H9 (cell line): ENCODE data around the gene CUL2. TPM values are rescaled to one million over a fixed set of nuclear protein-coding genes. Genes with fewer than 3 reads are reported as not detected.

Experiments used
- DNase-seq: peaks from one replicate; pipeline ENCODE4 v3.0.0-alpha.2; 2017
- H2AFZ ChIP-seq: one replicate; pipeline ENCODE4 v1.6.1; 2013; ENCODE audit warnings: mild to moderate bottlenecking, low read length, control low read depth, moderate library complexity
- H2AK5ac ChIP-seq: 2 replicates; pipeline ENCODE4 v1.6.1; 2013; ENCODE audit warnings: low read length, control low read depth, mixed read lengths; ENCODE audit not compliant: insufficient read length
- H2BK120ac ChIP-seq: one replicate; pipeline ENCODE4 v1.6.1; 2013; ENCODE audit warnings: low read depth, mild to moderate bottlenecking, low read length, control low read depth, inconsistent platforms; ENCODE audit not compliant: poor library complexity, severe bottlenecking
- H2BK12ac ChIP-seq: 2 replicates; pipeline ENCODE4 v1.6.1; 2013; ENCODE audit warnings: low read length, control low read depth, mixed read lengths, low read depth; ENCODE audit not compliant: insufficient read length
- H2BK15ac ChIP-seq: 2 replicates; pipeline ENCODE4 v1.6.1; 2013; ENCODE audit warnings: low read depth, low read length, control low read depth
- H2BK20ac ChIP-seq: one replicate; pipeline ENCODE4 v1.6.1; 2013; ENCODE audit warnings: low read depth, mild to moderate bottlenecking, low read length, control low read depth, inconsistent platforms; ENCODE audit not compliant: poor library complexity, severe bottlenecking
- H2BK5ac ChIP-seq: 2 replicates; pipeline ENCODE4 v1.6.1; 2013; ENCODE audit warnings: low read length, control low read depth, mixed read lengths; ENCODE audit not compliant: insufficient read length
- H3K14ac ChIP-seq: 2 replicates; pipeline ENCODE4 v1.6.1; 2013; ENCODE audit warnings: low read length, control low read depth; ENCODE audit not compliant: insufficient read depth
- H3K18ac ChIP-seq: 2 replicates; pipeline ENCODE4 v1.6.1; 2013; ENCODE audit warnings: low read depth, mild to moderate bottlenecking, mixed read lengths, low read length, control low read depth; ENCODE audit not compliant: insufficient read length
- H3K23ac ChIP-seq: 2 replicates; pipeline ENCODE4 v1.6.1; 2013; ENCODE audit warnings: low read length, control low read depth, mixed read lengths, low read depth; ENCODE audit not compliant: insufficient read length
- H3K23me2 ChIP-seq: 2 replicates; pipeline ENCODE4 v1.6.1; 2013; ENCODE audit warnings: low read depth, mild to moderate bottlenecking, mixed read lengths, low read length, control low read depth; ENCODE audit not compliant: insufficient read length, poor library complexity, severe bottlenecking
- H3K27ac ChIP-seq: 2 replicates; pipeline ENCODE4 v1.5.1; 2013; ENCODE audit warnings: low read length, control low read depth, mixed read lengths, low read depth; ENCODE audit not compliant: insufficient read length
- H3K27me3 ChIP-seq: 2 replicates; pipeline ENCODE4 v1.6.1; 2013; ENCODE audit warnings: low read length, control low read depth, inconsistent platforms; ENCODE audit not compliant: insufficient read depth
- H3K4ac ChIP-seq: 2 replicates; pipeline ENCODE4 v1.6.1; 2013; ENCODE audit warnings: low read depth, mild to moderate bottlenecking, control low read depth, inconsistent platforms, low read length, moderate library complexity
- H3K4me1 ChIP-seq: 2 replicates; pipeline ENCODE4 v1.6.1; 2013; ENCODE audit warnings: low read length, control low read depth, inconsistent platforms; ENCODE audit not compliant: insufficient read depth
- H3K4me2 ChIP-seq: 2 replicates; pipeline ENCODE4 v1.6.1; 2013; ENCODE audit warnings: low read length, control low read depth, mixed read lengths; ENCODE audit not compliant: insufficient read length, insufficient read depth
- H3K56ac ChIP-seq: 2 replicates; pipeline ENCODE4 v1.6.1; 2013; ENCODE audit warnings: low read depth, mild to moderate bottlenecking, mixed read lengths, low read length, control low read depth; ENCODE audit not compliant: insufficient read length
- H3K79me1 ChIP-seq: 2 replicates; pipeline ENCODE4 v1.6.1; 2013; ENCODE audit warnings: low read depth, mild to moderate bottlenecking, moderate library complexity, low read length, control low read depth, inconsistent platforms; ENCODE audit not compliant: insufficient read depth, poor library complexity, severe bottlenecking
- H3K79me2 ChIP-seq: 2 replicates; pipeline ENCODE4 v1.6.1; 2013; ENCODE audit warnings: low read length, control low read depth, inconsistent platforms; ENCODE audit not compliant: insufficient read depth
- H3K9ac ChIP-seq: 2 replicates; pipeline ENCODE4 v1.6.1; 2013; ENCODE audit warnings: low read length, control low read depth, mixed read lengths; ENCODE audit not compliant: insufficient read length; ENCODE audit errors: extremely low read depth
- H3K9me3 ChIP-seq: one replicate; pipeline ENCODE4 v1.6.1; 2013; ENCODE audit warnings: low read depth, low read length, inconsistent platforms; ENCODE audit not compliant: control insufficient read depth
- H3T11ph ChIP-seq: one replicate; pipeline ENCODE4 v1.6.1; 2013; ENCODE audit warnings: mild to moderate bottlenecking, low read length, control low read depth, inconsistent platforms
- H4K20me1 ChIP-seq: one replicate; pipeline ENCODE4 v1.6.1; 2013; ENCODE audit not compliant: control insufficient read depth, insufficient read length, insufficient read depth
- H4K5ac ChIP-seq: 2 replicates; pipeline ENCODE4 v1.6.1; 2013; ENCODE audit warnings: low read depth, mild to moderate bottlenecking, mixed read lengths, low read length, control low read depth; ENCODE audit not compliant: insufficient read length
- H4K8ac ChIP-seq: replicated peaks from 2 replicates; pipeline ENCODE4 v1.6.1; 2013; ENCODE audit warnings: low read length, control low read depth, mixed read lengths, low read depth; ENCODE audit not compliant: insufficient read length
- H4K91ac ChIP-seq: 2 replicates; pipeline ENCODE4 v1.6.1; 2013; ENCODE audit warnings: low read depth, mild to moderate bottlenecking, moderate library complexity, mixed read lengths, low read length, control low read depth; ENCODE audit not compliant: insufficient read length
- H3K27ac Mint-ChIP-seq, 3 experiments: 2 replicates in 2 of 3; 3 replicates in 1 of 3; pipeline ENCODE4 v1.8.0; 2020 to 2021; ENCODE audit warnings: mixed read lengths in 3 of 3, mild to moderate bottlenecking in 1 of 3, moderate library complexity in 1 of 3
- H3K27me3 Mint-ChIP-seq: 2 replicates; pipeline ENCODE4 v1.8.0; 2021; ENCODE audit warnings: low read depth, mild to moderate bottlenecking, moderate library complexity, mixed read lengths
- H3K36me3 Mint-ChIP-seq, 3 experiments: 2 replicates in 2 of 3; 3 replicates in 1 of 3; pipeline ENCODE4 v1.8.0; 2020 to 2021; ENCODE audit warnings: low read depth in 3 of 3, mixed read lengths in 3 of 3; ENCODE audit not compliant: insufficient read depth in 1 of 3
- H3K4me1 Mint-ChIP-seq, 2 experiments: 2 replicates each; pipeline ENCODE4 v1.8.0; 2020; ENCODE audit warnings: mixed read lengths in 2 of 2
- H3K4me3 Mint-ChIP-seq, 2 experiments: 2 replicates in 1 of 2; 3 replicates in 1 of 2; pipeline ENCODE4 v1.8.0; 2020 to 2021; ENCODE audit warnings: mild to moderate bottlenecking in 2 of 2, mixed read lengths in 2 of 2, moderate library complexity in 1 of 2
- H3K9me3 Mint-ChIP-seq, 2 experiments: 2 replicates in 1 of 2; 3 replicates in 1 of 2; pipeline ENCODE4 v1.8.0; 2020; ENCODE audit warnings: mild to moderate bottlenecking in 2 of 2, mixed read lengths in 2 of 2, moderate library complexity in 1 of 2
- CTCF ChIP-seq: fragments of 200-600 bp; sonication (generic); conservative IDR thresholded peaks from 3 replicates; pipeline ENCODE4 v1.8.0; 2021; ENCODE audit warnings: antibody characterized with exemption, mild to moderate bottlenecking
- WGBS: extraction: QIAGEN DNeasy Blood & Tissue Kit; methylation state at CpG from one replicate; pipeline ENCODE4 v1.1.7; 2013; ENCODE audit warnings: missing lambda C conversion rate, low lambda C conversion rate, mixed read lengths; ENCODE audit not compliant: insufficient read length; ENCODE audit errors: extremely low coverage; 5-methylcytosine and 5-hydroxymethylcytosine counted together
- total RNA-seq: library from RNA; stranded (reverse); gene quantifications from 2 replicates; pipeline ENCODE4 v1.2.1, GENCODE V29; 2021

CUL2 gene
- total RNA-seq, 1 experiment from 2014 or later: 43.3 TPM

- Histone ChIP-seq H3K14ac (no peak overlapping the region), H3K23ac (no peak overlapping the region), H3K23me2 (no peaks in the 10 kb centered on the region), H3K9me3 (no peaks in the 10 kb centered on the region), H3T11ph (no peak overlapping the region), H3K9ac (no peak overlapping the region), H2AK5ac (no peak overlapping the region), H3K4ac (no peak overlapping the region), H4K5ac (no peak overlapping the region), H3K27me3 (no peaks in the 10 kb centered on the region), H2BK20ac (no peak overlapping the region), H3K18ac (no peak overlapping the region), H3K79me2 (no peaks in the 10 kb centered on the region), H2BK120ac (no peak overlapping the region), H2BK5ac (no peak overlapping the region), H2BK15ac (no peak overlapping the region), H4K20me1 (no peaks in the 10 kb centered on the region), H3K4me1 (no peaks in the 10 kb centered on the region; the same call in 1 of the 2 replicates), H3K4me2 (no peak overlapping the region), H2BK12ac (no peak overlapping the region), H4K91ac (no peak overlapping the region), H4K8ac (no peak overlapping the region), H3K79me1 (no peaks in the 10 kb centered on the region), H2AFZ (no peak overlapping the region), H3K56ac (no peak overlapping the region), H3K27ac (no peak overlapping the region)
- TF ChIP-seq CTCF: no peak
- Mint-ChIP-seq H3K9me3 (no peaks in the 10 kb centered on the region), H3K4me1 (peaks cover 21 to 25% of the 10 kb centered on the region in 2 experiments), H3K27me3 (no peaks in the 10 kb centered on the region), H3K4me3 (no peak overlapping the region), H3K27ac (peak overlapping the region; percentile 41 to 92 (median 55); a peak in 6 of 7 replicates), H3K36me3 (peaks cover 1 to 41% (median 18%) of the 10 kb centered on the region in 3 experiments; a peak in 6 of 7 replicates)
- no CpG with 5 or more reads among the region's 9 CpGs for WGBS
- DNase-seq: no peak
These were observed 48.6 kb downstream of the CUL2 start for GRCh38 chr10:35041502-35041879.
